K562 (cell line): Measurements from ENCODE around the gene KCP. TPM values are rescaled to one million over a fixed set of nuclear protein-coding genes. Genes with fewer than 3 reads are reported as not detected.

ENCODE experiments used
- BRF1 ChIP-seq: IDR thresholded peaks from 3 replicates; pipeline ENCODE4 v1.6.1; 2011; ENCODE audit warnings: borderline replicate concordance, mild to moderate bottlenecking; ENCODE audit not compliant: insufficient read length; ENCODE audit errors: extremely low read depth
- CBFA2T3 ChIP-seq: fragments of 450-650 bp; IDR thresholded peaks from 2 replicates; pipeline ENCODE4 v1.6.1; 2017
- KDM2B ChIP-seq: fragments of 250-450 bp; sonication (Bioruptor Pico); IDR thresholded peaks from 2 replicates; pipeline ENCODE4 v1.8.0; 2021; ENCODE audit warnings: mild to moderate bottlenecking, moderate library complexity
- RUNX1 ChIP-seq: sonication (generic); IDR thresholded peaks from 2 replicates; pipeline ENCODE4 v1.6.1; 2016; ENCODE audit warnings: antibody characterized with exemption, low read depth
- SIRT6 ChIP-seq: IDR thresholded peaks from one replicate; pipeline ENCODE4 v1.6.1; 2012; ENCODE audit warnings: low read depth, mild to moderate bottlenecking, control low read depth, inconsistent platforms, low read length, moderate library complexity
- SMAD4 ChIP-seq: fragments of 250-450 bp; sonication (Bioruptor Pico); conservative IDR thresholded peaks from 2 replicates; pipeline ENCODE4 v1.8.0; 2021; ENCODE audit warnings: inconsistent platforms, mild to moderate bottlenecking, moderate library complexity
- SRSF9 ChIP-seq: fragments of 200-400 bp; formaldehyde crosslinking; IDR thresholded peaks from 2 replicates; pipeline ENCODE4 v1.6.1; 2017; ENCODE audit warnings: low read depth, low read length, borderline replicate concordance
- STAG1 ChIP-seq: sonication (generic); formaldehyde crosslinking; IDR thresholded peaks from 2 replicates; pipeline ENCODE4 v1.5.0; 2020; ENCODE audit warnings: missing genetic modification reagents, borderline replicate concordance
- ZNF57 ChIP-seq: fragments of 450-650 bp; formaldehyde crosslinking; IDR thresholded peaks from 2 replicates; pipeline ENCODE4 v1.4.0; 2020; ENCODE audit warnings: mild to moderate bottlenecking, moderate library complexity
- ZNF717 ChIP-seq: fragments of 250-450 bp; sonication (Bioruptor Pico); IDR thresholded peaks from 2 replicates; pipeline ENCODE4 v1.5.0; 2021
- ZNF76 ChIP-seq: fragments of 250-450 bp; sonication (Bioruptor Pico); IDR thresholded peaks from 2 replicates; pipeline ENCODE4 v1.4.0; 2020; ENCODE audit warnings: mild to moderate bottlenecking, moderate library complexity, borderline replicate concordance
- polyA plus RNA-seq, 8 experiments: library from polyadenylated mRNA; depleted of rRNA in 4 of 8; stranded (reverse) in 5 of 8; unstranded in 3 of 8; fragments of >200 nt; fragmentation: Nextera tagmentation in 2 of 8; fragmentation: Illumina TruSeq in 1 of 8; extraction: Ambion mirVana in 2 of 8; extraction: Trizol in 1 of 8; gene quantifications; 2 replicates each; pipeline versions ENCODE4 v1.2.1 to v1.2.3, GENCODE V29; 2011 to 2014; ENCODE audit warnings: inconsistent platforms in 1 of 8, missing spikeins in 1 of 8
- total RNA-seq, 7 experiments: library from RNA; depleted of rRNA in 6 of 7; stranded (reverse); fragments of >200 nt in 6 of 7; fragmentation: Illumina TruSeq in 2 of 7; extraction: Trizol in 2 of 7; gene quantifications; 2 replicates each; pipeline versions ENCODE4 v1.2.1 to v1.2.3, GENCODE V29; 2011 to 2021; ENCODE audit warnings: low replicate concordance in 1 of 7
- TF ChIP-seq, protein P1 (sequence below), 2 experiments: fragments of 200-800 bp in 1 of 2; sonication (Bioruptor generic) in 1 of 2; sonication (generic) in 1 of 2; formaldehyde crosslinking in 1 of 2; IDR thresholded peaks in 1 of 2; conservative IDR thresholded peaks in 1 of 2; 2 replicates each; pipeline versions ENCODE4 v1.5.0 to v1.6.1; 2016 to 2020; ENCODE audit warnings: missing compliant biosample characterization in 1 of 2, missing genetic modification characterization in 1 of 2, missing genetic modification reagents in 1 of 2
- TF ChIP-seq, protein P2 (sequence below): sonication (generic); formaldehyde crosslinking; IDR thresholded peaks from 2 replicates; pipeline ENCODE4 v1.8.0; 2022; ENCODE audit warnings: mild to moderate bottlenecking, missing genetic modification reagents
- TF ChIP-seq, protein P3 (sequence below): IDR thresholded peaks from 2 replicates; pipeline ENCODE4 v1.6.1; 2011; ENCODE audit warnings: borderline replicate concordance, low read depth, mild to moderate bottlenecking, moderate library complexity, low read length; ENCODE audit not compliant: insufficient read depth, poor library complexity, severe bottlenecking
- TF ChIP-seq, protein P4 (sequence below): sonication (generic); formaldehyde crosslinking; IDR thresholded peaks from 2 replicates; pipeline ENCODE4 v1.8.1; 2023; ENCODE audit warnings: mild to moderate bottlenecking, missing genetic modification reagents, moderate library complexity
- TF ChIP-seq, protein P5 (sequence below): sonication (generic); formaldehyde crosslinking; IDR thresholded peaks from 2 replicates; pipeline ENCODE4 v1.9.0; 2022; ENCODE audit warnings: mild to moderate bottlenecking, missing genetic modification reagents
- TF ChIP-seq, protein P6 (sequence below): fragments of 200-400 bp; formaldehyde crosslinking; IDR thresholded peaks from 2 replicates; pipeline ENCODE4 v1.6.1; 2017; ENCODE audit warnings: mild to moderate bottlenecking, low read depth, low read length, moderate library complexity

Gene KCP
- total and polyA plus RNA-seq, 9 of the 15 experiments (the other 6 are each of a cell fraction or from before 2014, with no cell fraction given): 0.06 to 0.17 (median 0.12) TPM; not detected in 3

DNA sequence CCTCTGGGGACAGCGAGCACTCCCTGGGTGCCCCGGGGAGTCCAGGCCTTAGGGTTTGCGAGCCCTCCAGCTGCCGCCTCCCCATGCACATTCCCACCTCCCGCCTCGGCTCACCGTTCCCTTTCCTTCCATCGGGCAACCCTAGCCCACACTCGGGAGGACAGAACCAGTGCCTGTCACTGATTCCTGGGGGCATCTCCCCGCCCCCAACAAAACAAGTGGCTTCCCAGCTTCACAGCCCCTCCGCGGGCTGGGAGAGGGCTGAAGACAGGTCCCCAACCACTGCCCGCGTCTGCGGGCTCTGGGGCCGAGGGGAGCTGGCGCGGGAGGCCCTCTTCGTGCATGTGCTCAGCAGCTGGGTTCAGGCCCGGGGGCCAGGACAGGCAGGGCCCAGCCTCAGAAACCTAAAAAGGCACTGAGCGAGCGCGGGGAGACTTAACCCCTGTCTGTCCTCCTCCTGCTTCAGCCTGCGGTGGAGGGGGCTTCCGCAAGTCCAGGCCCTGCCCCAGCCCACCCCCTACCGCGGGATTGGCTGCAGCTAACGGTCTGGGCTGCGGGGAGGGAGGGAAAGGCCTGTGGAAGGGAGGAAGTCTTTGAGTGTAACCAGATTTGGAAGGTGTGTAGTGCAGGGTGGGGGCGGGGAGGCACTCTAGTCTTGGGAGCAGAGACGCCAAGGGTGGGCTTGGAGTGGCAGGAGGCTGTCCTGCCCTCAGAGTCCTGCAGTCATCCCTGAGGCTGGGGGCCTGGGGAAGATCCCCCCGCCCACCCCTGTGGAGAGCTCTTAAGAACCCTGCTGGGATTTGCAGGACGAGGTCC, 79.1 kb downstream of the KCP start (continued):
- TF ChIP-seq, protein P1, sequence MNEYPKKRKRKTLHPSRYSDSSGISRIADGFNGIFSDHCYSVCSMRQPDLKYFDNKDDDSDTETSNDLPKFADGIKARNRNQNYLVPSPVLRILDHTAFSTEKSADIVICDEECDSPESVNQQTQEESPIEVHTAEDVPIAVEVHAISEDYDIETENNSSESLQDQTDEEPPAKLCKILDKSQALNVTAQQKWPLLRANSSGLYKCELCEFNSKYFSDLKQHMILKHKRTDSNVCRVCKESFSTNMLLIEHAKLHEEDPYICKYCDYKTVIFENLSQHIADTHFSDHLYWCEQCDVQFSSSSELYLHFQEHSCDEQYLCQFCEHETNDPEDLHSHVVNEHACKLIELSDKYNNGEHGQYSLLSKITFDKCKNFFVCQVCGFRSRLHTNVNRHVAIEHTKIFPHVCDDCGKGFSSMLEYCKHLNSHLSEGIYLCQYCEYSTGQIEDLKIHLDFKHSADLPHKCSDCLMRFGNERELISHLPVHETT (CRISPR knock-in tag; conservative IDR thresholded peaks at IDR 0.05 in 1 of 2, IDR thresholded peaks at IDR 0.05 in 1 of 2): no peak; a peak in 1 of 4 replicates
- TF ChIP-seq STAG1 (CRISPR knock-in tag) (no peak), SIRT6 (no peak), ZNF717 (no peak), CBFA2T3 (0 out of 2 replicates have a peak, but pooled peaks have one; percentile 7), BRF1 (no peak), SRSF9 (no peak), KDM2B (peak; percentile 78), ZNF76 (CRISPR knock-in tag) (peak; percentile 35; the same call in 1 of the 2 replicates), SMAD4 (CRISPR knock-in tag) (peak; percentile 63; the same call in 1 of the 2 replicates), RUNX1 (no peak; the same call in 1 of the 2 replicates), ZNF57 (CRISPR knock-in tag) (peak; percentile 54; the same call in 1 of the 2 replicates)
- TF ChIP-seq, protein P2, sequence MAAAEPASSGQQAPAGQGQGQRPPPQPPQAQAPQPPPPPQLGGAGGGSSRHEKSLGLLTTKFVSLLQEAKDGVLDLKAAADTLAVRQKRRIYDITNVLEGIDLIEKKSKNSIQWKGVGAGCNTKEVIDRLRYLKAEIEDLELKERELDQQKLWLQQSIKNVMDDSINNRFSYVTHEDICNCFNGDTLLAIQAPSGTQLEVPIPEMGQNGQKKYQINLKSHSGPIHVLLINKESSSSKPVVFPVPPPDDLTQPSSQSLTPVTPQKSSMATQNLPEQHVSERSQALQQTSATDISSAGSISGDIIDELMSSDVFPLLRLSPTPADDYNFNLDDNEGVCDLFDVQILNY: no peak
- TF ChIP-seq, protein P3, sequence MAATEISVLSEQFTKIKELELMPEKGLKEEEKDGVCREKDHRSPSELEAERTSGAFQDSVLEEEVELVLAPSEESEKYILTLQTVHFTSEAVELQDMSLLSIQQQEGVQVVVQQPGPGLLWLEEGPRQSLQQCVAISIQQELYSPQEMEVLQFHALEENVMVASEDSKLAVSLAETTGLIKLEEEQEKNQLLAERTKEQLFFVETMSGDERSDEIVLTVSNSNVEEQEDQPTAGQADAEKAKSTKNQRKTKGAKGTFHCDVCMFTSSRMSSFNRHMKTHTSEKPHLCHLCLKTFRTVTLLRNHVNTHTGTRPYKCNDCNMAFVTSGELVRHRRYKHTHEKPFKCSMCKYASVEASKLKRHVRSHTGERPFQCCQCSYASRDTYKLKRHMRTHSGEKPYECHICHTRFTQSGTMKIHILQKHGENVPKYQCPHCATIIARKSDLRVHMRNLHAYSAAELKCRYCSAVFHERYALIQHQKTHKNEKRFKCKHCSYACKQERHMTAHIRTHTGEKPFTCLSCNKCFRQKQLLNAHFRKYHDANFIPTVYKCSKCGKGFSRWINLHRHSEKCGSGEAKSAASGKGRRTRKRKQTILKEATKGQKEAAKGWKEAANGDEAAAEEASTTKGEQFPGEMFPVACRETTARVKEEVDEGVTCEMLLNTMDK: no peak
- TF ChIP-seq, protein P4, sequence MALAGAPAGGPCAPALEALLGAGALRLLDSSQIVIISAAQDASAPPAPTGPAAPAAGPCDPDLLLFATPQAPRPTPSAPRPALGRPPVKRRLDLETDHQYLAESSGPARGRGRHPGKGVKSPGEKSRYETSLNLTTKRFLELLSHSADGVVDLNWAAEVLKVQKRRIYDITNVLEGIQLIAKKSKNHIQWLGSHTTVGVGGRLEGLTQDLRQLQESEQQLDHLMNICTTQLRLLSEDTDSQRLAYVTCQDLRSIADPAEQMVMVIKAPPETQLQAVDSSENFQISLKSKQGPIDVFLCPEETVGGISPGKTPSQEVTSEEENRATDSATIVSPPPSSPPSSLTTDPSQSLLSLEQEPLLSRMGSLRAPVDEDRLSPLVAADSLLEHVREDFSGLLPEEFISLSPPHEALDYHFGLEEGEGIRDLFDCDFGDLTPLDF (CRISPR knock-in tag): no peak
- TF ChIP-seq, protein P5, sequence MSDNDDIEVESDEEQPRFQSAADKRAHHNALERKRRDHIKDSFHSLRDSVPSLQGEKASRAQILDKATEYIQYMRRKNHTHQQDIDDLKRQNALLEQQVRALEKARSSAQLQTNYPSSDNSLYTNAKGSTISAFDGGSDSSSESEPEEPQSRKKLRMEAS (CRISPR knock-in tag): peak; percentile 85
- TF ChIP-seq, protein P6, sequence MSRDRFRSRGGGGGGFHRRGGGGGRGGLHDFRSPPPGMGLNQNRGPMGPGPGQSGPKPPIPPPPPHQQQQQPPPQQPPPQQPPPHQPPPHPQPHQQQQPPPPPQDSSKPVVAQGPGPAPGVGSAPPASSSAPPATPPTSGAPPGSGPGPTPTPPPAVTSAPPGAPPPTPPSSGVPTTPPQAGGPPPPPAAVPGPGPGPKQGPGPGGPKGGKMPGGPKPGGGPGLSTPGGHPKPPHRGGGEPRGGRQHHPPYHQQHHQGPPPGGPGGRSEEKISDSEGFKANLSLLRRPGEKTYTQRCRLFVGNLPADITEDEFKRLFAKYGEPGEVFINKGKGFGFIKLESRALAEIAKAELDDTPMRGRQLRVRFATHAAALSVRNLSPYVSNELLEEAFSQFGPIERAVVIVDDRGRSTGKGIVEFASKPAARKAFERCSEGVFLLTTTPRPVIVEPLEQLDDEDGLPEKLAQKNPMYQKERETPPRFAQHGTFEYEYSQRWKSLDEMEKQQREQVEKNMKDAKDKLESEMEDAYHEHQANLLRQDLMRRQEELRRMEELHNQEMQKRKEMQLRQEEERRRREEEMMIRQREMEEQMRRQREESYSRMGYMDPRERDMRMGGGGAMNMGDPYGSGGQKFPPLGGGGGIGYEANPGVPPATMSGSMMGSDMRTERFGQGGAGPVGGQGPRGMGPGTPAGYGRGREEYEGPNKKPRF: no peak
